A549 (cell line): ENCODE measurements around the gene GCHFR. TPM values are rescaled to one million over a fixed set of nuclear protein-coding genes. Genes with fewer than 3 reads are reported as not detected.
A peak's percentile ranks its signal among the peaks of the same experiment; 100 is the strongest.

ENCODE experiments used
- ATAC-seq, 2 experiments: fragments of 200-7000 bp in 1 of 2; fragments of >200 bp in 1 of 2; cut with Nextera tagmentation in 1 of 2; cut with Tn5 transposase in 1 of 2; 3 replicates each; pipeline versions ENCODE4 v1.8.0 to v1.9.1; 2018 to 2020; ENCODE audit warnings: mild to moderate bottlenecking in 1 of 2, moderate library complexity in 1 of 2
- CTCF ChIA-PET: fragments of 300-600 bp; sonication (Branson Sonifier 250); formaldehyde crosslinking; extraction: SDS; loops from one replicate; lab custom pipeline; 2021; ENCODE audit warnings: antibody characterized with exemption, inconsistent platforms; lab: Yijun Ruan, JAX
- POLR2A ChIA-PET: fragments of 350-600 bp; formaldehyde crosslinking; extraction: SDS; loops from one replicate; lab custom pipeline; 2021; ENCODE audit warnings: antibody characterized with exemption, inconsistent platforms; lab: Yijun Ruan, JAX
- DNase-seq, 2 experiments: peaks; one replicate each; pipeline versions ENCODE4 v3.0.0 to v3.0.0-alpha.2; 2011 to 2016; ENCODE audit warnings: low read depth in 1 of 2, low spot score in 1 of 2
- FAIRE-seq: peaks from 2 replicates; lab custom pipeline; 2011; peaks lifted over from hg19 to GRCh38; lab: Jason Lieb, UNC
- H3K27ac ChIP-seq, 2 experiments: fragments of >200 bp; sonication (Bioruptor Twin); formaldehyde crosslinking; 3 replicates each; pipeline ENCODE4 v1.5.1; 2016 to 2017
- H3K4me1 ChIP-seq: fragments of >200 bp; sonication (Bioruptor Twin); formaldehyde crosslinking; 3 replicates; pipeline ENCODE4 v1.6.1; 2016
- H3K4me2 ChIP-seq: fragments of >200 bp; sonication (Bioruptor Twin); formaldehyde crosslinking; 3 replicates; pipeline ENCODE4 v1.6.1; 2016
- H3K4me3 ChIP-seq: fragments of >200 bp; sonication (Bioruptor Twin); formaldehyde crosslinking; 3 replicates; pipeline ENCODE4 v1.5.1; 2016
- H3K9me3 ChIP-seq: fragments of >200 bp; sonication (Bioruptor Twin); formaldehyde crosslinking; 3 replicates; pipeline ENCODE4 v1.6.1; 2016
- BHLHE40 ChIP-seq: IDR thresholded peaks from 2 replicates; pipeline ENCODE4 v1.6.1; 2012; ENCODE audit warnings: low read depth, low read length, inconsistent platforms
- CBX2 ChIP-seq: fragments of 200-600 bp; sonication (generic); IDR thresholded peaks from 2 replicates; pipeline ENCODE4 v1.6.1; 2016; ENCODE audit warnings: low read depth, mild to moderate bottlenecking, borderline replicate concordance
- CEBPB ChIP-seq, 2 experiments: fragments of >200 bp in 1 of 2; sonication (Bioruptor Twin) in 1 of 2; formaldehyde crosslinking in 1 of 2; IDR thresholded peaks; 2 replicates each; pipeline ENCODE4 v1.6.1; 2012 to 2016
- CHD4 ChIP-seq: fragments of 200-600 bp; sonication (generic); IDR thresholded peaks from 2 replicates; pipeline ENCODE4 v1.6.1; 2016; ENCODE audit warnings: antibody characterized with exemption, mild to moderate bottlenecking, borderline replicate concordance
- E2F6 ChIP-seq: IDR thresholded peaks from 2 replicates; pipeline ENCODE4 v1.6.1; 2012; ENCODE audit warnings: low read depth, borderline replicate concordance
- ESRRA ChIP-seq: fragments of 150-350 bp; IDR thresholded peaks from 2 replicates; pipeline ENCODE4 v1.6.1; 2014; ENCODE audit warnings: mild to moderate bottlenecking, low read length, borderline replicate concordance
- FOSB ChIP-seq: fragments of 250-450 bp; sonication (Bioruptor Pico); IDR thresholded peaks from 2 replicates; pipeline ENCODE4 v1.5.0; 2020; ENCODE audit warnings: mild to moderate bottlenecking, moderate library complexity
- FOSL2 ChIP-seq, 2 experiments: fragments of 450-650 bp in 1 of 2; fragments of >200 bp in 1 of 2; sonication (Bioruptor Twin) in 1 of 2; formaldehyde crosslinking; IDR thresholded peaks; 2 replicates each; pipeline versions ENCODE4 v1.5.0 to v1.6.1; 2016 to 2020; ENCODE audit warnings: mild to moderate bottlenecking in 1 of 2, moderate library complexity in 1 of 2
- FOXS1 ChIP-seq: fragments of 250-450 bp; sonication (Bioruptor Pico); IDR thresholded peaks from 2 replicates; pipeline ENCODE4 v1.5.0; 2020; ENCODE audit warnings: mild to moderate bottlenecking, moderate library complexity
- GATA3 ChIP-seq: IDR thresholded peaks from 2 replicates; pipeline ENCODE4 v1.6.1; 2012; ENCODE audit warnings: borderline replicate concordance
- HOXA7 ChIP-seq: fragments of 250-450 bp; sonication (Bioruptor Pico); IDR thresholded peaks from 2 replicates; pipeline ENCODE4 v1.5.0; 2020; ENCODE audit warnings: mild to moderate bottlenecking, moderate library complexity
- HOXB5 ChIP-seq: fragments of 250-450 bp; sonication (Bioruptor Pico); IDR thresholded peaks from 2 replicates; pipeline ENCODE4 v1.5.0; 2020; ENCODE audit warnings: mild to moderate bottlenecking, moderate library complexity
- KDM1A ChIP-seq: fragments of 200-600 bp; sonication (generic); IDR thresholded peaks from 2 replicates; pipeline ENCODE4 v1.6.1; 2016; ENCODE audit warnings: low read depth, mild to moderate bottlenecking
- MAFK ChIP-seq: fragments of 450-650 bp; IDR thresholded peaks from 2 replicates; pipeline ENCODE4 v1.6.1; 2014; ENCODE audit not compliant: partially characterized antibody
- MAX ChIP-seq: IDR thresholded peaks from 2 replicates; pipeline ENCODE4 v1.6.1; 2012
- MYC ChIP-seq: IDR thresholded peaks from 2 replicates; pipeline ENCODE4 v1.6.1; 2012; ENCODE audit warnings: mild to moderate bottlenecking, inconsistent platforms, low read length, improper control_type of control experiment, borderline replicate concordance
- NFE2L2 ChIP-seq: fragments of 150-350 bp; conservative IDR thresholded peaks from 2 replicates; pipeline ENCODE4 v1.6.1; 2014; ENCODE audit warnings: low read length
- NPAS2 ChIP-seq: fragments of 250-450 bp; sonication (Bioruptor Pico); IDR thresholded peaks from 2 replicates; pipeline ENCODE4 v1.8.0; 2022; ENCODE audit warnings: mild to moderate bottlenecking, moderate library complexity, borderline replicate concordance
- NR3C1 ChIP-seq: fragments of >200 bp; sonication (Bioruptor Twin); formaldehyde crosslinking; IDR thresholded peaks from 3 replicates; pipeline ENCODE4 v1.6.1; 2017
- PBX3 ChIP-seq: IDR thresholded peaks from 2 replicates; pipeline ENCODE4 v1.6.1; 2012
- SREBF2 ChIP-seq: fragments of 450-650 bp; IDR thresholded peaks from 2 replicates; pipeline ENCODE4 v1.6.1; 2014; ENCODE audit warnings: mild to moderate bottlenecking, moderate library complexity
- ZC3H11A ChIP-seq: fragments of 450-650 bp; IDR thresholded peaks from 2 replicates; pipeline ENCODE4 v1.6.1; 2014; ENCODE audit warnings: antibody characterized with exemption, mild to moderate bottlenecking
- WGBS: methylation state at CpG from one replicate; pipeline ENCODE4 v1.1.6; 2017; ENCODE audit errors: missing lambda C conversion rate; 5-methylcytosine and 5-hydroxymethylcytosine counted together
- polyA plus RNA-seq, 4 experiments: library from polyadenylated mRNA; depleted of rRNA in 3 of 4; stranded (reverse); fragments of >200 nt; fragmentation: RNase III in 1 of 4; extraction: RNeasy Plus Mini Kit Qiagen cat#74134 plus additional on column Dnase treatment in 1 of 4; gene quantifications; 2 replicates in 3 of 4; 3 replicates in 1 of 4; pipeline ENCODE4 v1.2.3, GENCODE V29; 2011 to 2017
- TF ChIP-seq, protein P1 (sequence below): fragments of 250-450 bp; sonication (Bioruptor Pico); IDR thresholded peaks from 2 replicates; pipeline ENCODE4 v1.5.0; 2021; ENCODE audit warnings: mild to moderate bottlenecking, moderate library complexity, borderline replicate concordance
- TF ChIP-seq, protein P2 (sequence below): fragments of 200-600 bp; sonication (generic); IDR thresholded peaks from 2 replicates; pipeline ENCODE4 v1.6.1; 2016; ENCODE audit warnings: antibody characterized with exemption, mild to moderate bottlenecking, moderate library complexity
- TF ChIP-seq, protein P3 (sequence below): fragments of >200 bp; sonication (Bioruptor Twin); formaldehyde crosslinking; IDR thresholded peaks from 3 replicates; pipeline ENCODE4 v1.5.1; 2016

Gene GCHFR
- polyA plus RNA-seq, 2 of the 4 experiments (the other 2 are of a cell fraction): 6.9 to 7.7 TPM

- ChIA-PET POLR2A (no interaction called here), CTCF (interaction anchor here (1.7 to 2.6 kb wide), 3 partner anchors 31 to 107 kb away, joined by 6 to 15 read pairs (median 7); no protein-coding TSS in a partner anchor)
- ATAC-seq (no peak), FAIRE-seq (no peak), DNase-seq (no peak)
- no peak overlapping the region for H3K27ac ChIP-seq
- no peak overlapping the region for H3K4me2 ChIP-seq
- H3K4me3 ChIP-seq: no peak overlapping the region
- H3K4me1 ChIP-seq: 0 out of 3 replicates have a peak, but pooled peaks cover 3% of the 10 kb centered on the region
- TF ChIP-seq CEBPB (IDR thresholded peaks at IDR 0.05): no peak
- 100% methylated on average over 2 of the region's 4 CpGs for WGBS
- no peaks in the 10 kb centered on the region for H3K9me3 ChIP-seq
These were observed 13.0 kb upstream of the GCHFR start for GRCh38 chr15:40750885-40751284.

- no peak for DNase-seq
- no peaks in the 10 kb centered on the region for H3K9me3 ChIP-seq
- POLR2A ChIA-PET: no interaction called here
- CTCF ChIA-PET: interaction anchor here (1.7 kb wide), 1 partner anchor 49 kb away, joined by 7 read pairs; no protein-coding TSS in a partner anchor
- no peak overlapping the region for H3K27ac ChIP-seq
- no peak overlapping the region for H3K4me3 ChIP-seq
- TF ChIP-seq, protein P1, sequence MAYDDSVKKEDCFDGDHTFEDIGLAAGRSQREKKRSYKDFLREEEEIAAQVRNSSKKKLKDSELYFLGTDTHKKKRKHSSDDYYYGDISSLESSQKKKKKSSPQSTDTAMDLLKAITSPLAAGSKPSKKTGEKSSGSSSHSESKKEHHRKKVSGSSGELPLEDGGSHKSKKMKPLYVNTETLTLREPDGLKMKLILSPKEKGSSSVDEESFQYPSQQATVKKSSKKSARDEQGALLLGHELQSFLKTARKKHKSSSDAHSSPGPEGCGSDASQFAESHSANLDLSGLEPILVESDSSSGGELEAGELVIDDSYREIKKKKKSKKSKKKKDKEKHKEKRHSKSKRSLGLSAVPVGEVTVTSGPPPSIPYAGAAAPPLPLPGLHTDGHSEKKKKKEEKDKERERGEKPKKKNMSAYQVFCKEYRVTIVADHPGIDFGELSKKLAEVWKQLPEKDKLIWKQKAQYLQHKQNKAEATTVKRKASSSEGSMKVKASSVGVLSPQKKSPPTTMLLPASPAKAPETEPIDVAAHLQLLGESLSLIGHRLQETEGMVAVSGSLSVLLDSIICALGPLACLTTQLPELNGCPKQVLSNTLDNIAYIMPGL (CRISPR knock-in tag): no peak
- no peak for TF ChIP-seq HOXB5 (CRISPR knock-in tag)
- no peak for TF ChIP-seq FOSB (CRISPR knock-in tag)
- no peak for TF ChIP-seq SREBF2
- no peak for TF ChIP-seq CBX2
- no peak overlapping the region for H3K4me2 ChIP-seq
- FAIRE-seq: no peak
- WGBS: 92% methylated on average over 12 of the region's 12 CpGs
- no peak for ATAC-seq
- H3K4me1 ChIP-seq: 0 out of 3 replicates have a peak, but pooled peaks cover 3% of the 10 kb centered on the region
These were observed 12.1 kb upstream of the GCHFR start for GRCh38 chr15:40751745-40752144.

- TF ChIP-seq ZC3H11A: no peak
- TF ChIP-seq CHD4: no peak
- TF ChIP-seq E2F6: no peak
- no peak for TF ChIP-seq MAFK
- no peak for TF ChIP-seq SREBF2
- TF ChIP-seq MYC: no peak
- TF ChIP-seq NFE2L2: no peak
- TF ChIP-seq NPAS2: no peak
- TF ChIP-seq HOXA7: no peak
- TF ChIP-seq KDM1A: no peak
- no peak for TF ChIP-seq MAX
- no peak for TF ChIP-seq NR3C1
- TF ChIP-seq FOSL2 (IDR thresholded peaks at IDR 0.05): no peak
- TF ChIP-seq FOSL2 (CRISPR knock-in tag; IDR thresholded peaks at IDR 0.05): no peak
- TF ChIP-seq FOXS1 (CRISPR knock-in tag): no peak
- no peak for TF ChIP-seq GATA3
- TF ChIP-seq, protein P2, sequence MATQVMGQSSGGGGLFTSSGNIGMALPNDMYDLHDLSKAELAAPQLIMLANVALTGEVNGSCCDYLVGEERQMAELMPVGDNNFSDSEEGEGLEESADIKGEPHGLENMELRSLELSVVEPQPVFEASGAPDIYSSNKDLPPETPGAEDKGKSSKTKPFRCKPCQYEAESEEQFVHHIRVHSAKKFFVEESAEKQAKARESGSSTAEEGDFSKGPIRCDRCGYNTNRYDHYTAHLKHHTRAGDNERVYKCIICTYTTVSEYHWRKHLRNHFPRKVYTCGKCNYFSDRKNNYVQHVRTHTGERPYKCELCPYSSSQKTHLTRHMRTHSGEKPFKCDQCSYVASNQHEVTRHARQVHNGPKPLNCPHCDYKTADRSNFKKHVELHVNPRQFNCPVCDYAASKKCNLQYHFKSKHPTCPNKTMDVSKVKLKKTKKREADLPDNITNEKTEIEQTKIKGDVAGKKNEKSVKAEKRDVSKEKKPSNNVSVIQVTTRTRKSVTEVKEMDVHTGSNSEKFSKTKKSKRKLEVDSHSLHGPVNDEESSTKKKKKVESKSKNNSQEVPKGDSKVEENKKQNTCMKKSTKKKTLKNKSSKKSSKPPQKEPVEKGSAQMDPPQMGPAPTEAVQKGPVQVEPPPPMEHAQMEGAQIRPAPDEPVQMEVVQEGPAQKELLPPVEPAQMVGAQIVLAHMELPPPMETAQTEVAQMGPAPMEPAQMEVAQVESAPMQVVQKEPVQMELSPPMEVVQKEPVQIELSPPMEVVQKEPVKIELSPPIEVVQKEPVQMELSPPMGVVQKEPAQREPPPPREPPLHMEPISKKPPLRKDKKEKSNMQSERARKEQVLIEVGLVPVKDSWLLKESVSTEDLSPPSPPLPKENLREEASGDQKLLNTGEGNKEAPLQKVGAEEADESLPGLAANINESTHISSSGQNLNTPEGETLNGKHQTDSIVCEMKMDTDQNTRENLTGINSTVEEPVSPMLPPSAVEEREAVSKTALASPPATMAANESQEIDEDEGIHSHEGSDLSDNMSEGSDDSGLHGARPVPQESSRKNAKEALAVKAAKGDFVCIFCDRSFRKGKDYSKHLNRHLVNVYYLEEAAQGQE: no peak
- TF ChIP-seq, protein P3, sequence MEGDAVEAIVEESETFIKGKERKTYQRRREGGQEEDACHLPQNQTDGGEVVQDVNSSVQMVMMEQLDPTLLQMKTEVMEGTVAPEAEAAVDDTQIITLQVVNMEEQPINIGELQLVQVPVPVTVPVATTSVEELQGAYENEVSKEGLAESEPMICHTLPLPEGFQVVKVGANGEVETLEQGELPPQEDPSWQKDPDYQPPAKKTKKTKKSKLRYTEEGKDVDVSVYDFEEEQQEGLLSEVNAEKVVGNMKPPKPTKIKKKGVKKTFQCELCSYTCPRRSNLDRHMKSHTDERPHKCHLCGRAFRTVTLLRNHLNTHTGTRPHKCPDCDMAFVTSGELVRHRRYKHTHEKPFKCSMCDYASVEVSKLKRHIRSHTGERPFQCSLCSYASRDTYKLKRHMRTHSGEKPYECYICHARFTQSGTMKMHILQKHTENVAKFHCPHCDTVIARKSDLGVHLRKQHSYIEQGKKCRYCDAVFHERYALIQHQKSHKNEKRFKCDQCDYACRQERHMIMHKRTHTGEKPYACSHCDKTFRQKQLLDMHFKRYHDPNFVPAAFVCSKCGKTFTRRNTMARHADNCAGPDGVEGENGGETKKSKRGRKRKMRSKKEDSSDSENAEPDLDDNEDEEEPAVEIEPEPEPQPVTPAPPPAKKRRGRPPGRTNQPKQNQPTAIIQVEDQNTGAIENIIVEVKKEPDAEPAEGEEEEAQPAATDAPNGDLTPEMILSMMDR: no peak
- TF ChIP-seq PBX3: no peak
- no peak for TF ChIP-seq ESRRA
- no peak for TF ChIP-seq BHLHE40
- no peak for FAIRE-seq
- POLR2A ChIA-PET: no interaction called here
- Histone ChIP-seq H3K4me3 (peak overlapping the region; percentile 91), H3K9me3 (no peaks in the 10 kb centered on the region), H3K4me1 (0 out of 3 replicates have a peak, but pooled peaks cover 3% of the 10 kb centered on the region), H3K27ac (peak overlapping the region; percentile 79 to 92), H3K4me2 (peak overlapping the region; percentile 80)
- 0% methylated on average over 14 of the region's 22 CpGs for WGBS
- CTCF ChIA-PET: interaction anchor here (0.7 to 1.4 kb wide), 3 partner anchors 16 to 149 kb away, joined by 3 to 4 read pairs (median 3); partner anchors contain the start of gene VPS18
- DNase-seq: no peak
- ATAC-seq: peak; percentile 62 to 65
These were observed 9.3 kb upstream of the GCHFR start for GRCh38 chr15:40754574-40754882.
